PC-3 (cell line): ENCODE results near the gene SVBP. TPM values are rescaled to one million over a fixed set of nuclear protein-coding genes. Genes with fewer than 3 reads are reported as not detected.

Source experiments
- ATAC-seq: fragments of 200-7000 bp; cut with Tn5 transposase; 2 replicates; pipeline ENCODE4 v1.9.1; 2020; ENCODE audit warnings: mild to moderate bottlenecking, moderate library complexity
- BruUV-seq: library from RNA; stranded (reverse); fragments of 400-500 nt; replicated peaks from 2 replicates; lab custom pipeline; 2021; lab: Mats Ljungman, UMichigan
- CTCF ChIA-PET: fragments of 300-600 bp; sonication (Branson Sonifier 250); formaldehyde crosslinking; loops from one replicate; lab custom pipeline; 2022; ENCODE audit warnings: antibody characterized with exemption; lab: Charles Lee
- POLR2A ChIA-PET: fragments of 300-600 bp; sonication (Branson Sonifier 250); formaldehyde crosslinking; loops from one replicate; lab custom pipeline; 2022; ENCODE audit warnings: antibody characterized with exemption; ENCODE audit not compliant: unreplicated experiment; lab: Charles Lee
- DNase-seq: peaks from one replicate; pipeline ENCODE4 v3.0.0-alpha.2; 2015
- H2AFZ ChIP-seq: fragments of 300-600 bp; sonication (generic); 2 replicates; pipeline ENCODE4 v1.6.0; 2016; ENCODE audit warnings: antibody characterized with exemption, low read length
- H3F3A ChIP-seq: fragments of 300-600 bp; sonication (generic); one replicate; pipeline ENCODE4 v1.6.0; 2017; ENCODE audit warnings: antibody characterized with exemption, low read length, control low read depth, mild to moderate bottlenecking; ENCODE audit not compliant: unreplicated experiment
- H3K27ac ChIP-seq: fragments of 300-600 bp; sonication (generic); 2 replicates; pipeline ENCODE4 v1.5.1; 2016; ENCODE audit warnings: mild to moderate bottlenecking, low read length
- H3K27me3 ChIP-seq: fragments of 300-600 bp; sonication (generic); 2 replicates; pipeline ENCODE4 v1.6.1; 2016; ENCODE audit warnings: low read length, mixed read lengths
- H3K36me3 ChIP-seq: fragments of 300-600 bp; sonication (generic); 2 replicates; pipeline ENCODE4 v1.6.1; 2016; ENCODE audit warnings: low read depth, mixed run types, low read length, mixed read lengths
- H3K4me1 ChIP-seq: fragments of 300-600 bp; sonication (generic); 2 replicates; pipeline ENCODE4 v1.5.1; 2016; ENCODE audit warnings: low read length; ENCODE audit not compliant: insufficient read depth
- H3K4me2 ChIP-seq: fragments of 300-600 bp; sonication (generic); 2 replicates; pipeline ENCODE4 v1.6.0; 2016; ENCODE audit warnings: low read length
- H3K4me3 ChIP-seq: fragments of 300-600 bp; sonication (generic); 2 replicates; pipeline ENCODE4 v1.5.1; 2016; ENCODE audit warnings: mild to moderate bottlenecking, low read length, mixed read lengths
- H3K79me2 ChIP-seq: fragments of 300-600 bp; sonication (generic); 2 replicates; pipeline ENCODE4 v1.6.1; 2017; ENCODE audit warnings: low read length, mixed read lengths
- H3K9ac ChIP-seq: fragments of 300-600 bp; sonication (generic); 2 replicates; pipeline ENCODE4 v1.6.0; 2016; ENCODE audit warnings: mild to moderate bottlenecking, low read length
- H3K9me2 ChIP-seq: fragments of 300-600 bp; sonication (generic); replicated peaks from 2 replicates; pipeline ENCODE4 v1.6.1; 2016; ENCODE audit warnings: mixed run types, low read length, mixed read lengths
- H3K9me3 ChIP-seq: fragments of 300-600 bp; sonication (generic); 2 replicates; pipeline ENCODE4 v1.6.1; 2016; ENCODE audit warnings: low read length, mixed read lengths
- H4K20me1 ChIP-seq: fragments of 300-600 bp; sonication (generic); 2 replicates; pipeline ENCODE4 v1.6.1; 2016; ENCODE audit warnings: low read length, mixed read lengths
- EZH2 ChIP-seq: fragments of 300-600 bp; sonication (generic); IDR thresholded peaks from one replicate; pipeline ENCODE4 v1.6.1; 2017; ENCODE audit warnings: antibody characterized with exemption, mild to moderate bottlenecking, low read length; ENCODE audit not compliant: unreplicated experiment
- EZH2phosphoT487 ChIP-seq: fragments of 300-600 bp; sonication (generic); IDR thresholded peaks from 2 replicates; pipeline ENCODE4 v1.6.1; 2018; ENCODE audit warnings: mild to moderate bottlenecking, antibody characterized with exemption, low read length, borderline replicate concordance
- intact Hi-C: fragments of 100-400 bp; cut with micrococcal nuclease; formaldehyde crosslinking; loops from 2 replicates; pipeline ENCODE4 v1.9.0; 2023
- total RNA-seq: library from RNA; depleted of rRNA; stranded (reverse); fragments of >200 nt; gene quantifications from 2 replicates; pipeline ENCODE4 v1.2.3, GENCODE V29; 2014
- TF ChIP-seq, protein P1 (sequence below): fragments of 300-600 bp; sonication (generic); conservative IDR thresholded peaks from 2 replicates; pipeline ENCODE4 v1.5.1; 2017; ENCODE audit warnings: antibody characterized with exemption, low read depth, mild to moderate bottlenecking, low read length

The SVBP gene
- total RNA-seq, 1 experiment from 2014 or later = 39.7 TPM

DNA sequence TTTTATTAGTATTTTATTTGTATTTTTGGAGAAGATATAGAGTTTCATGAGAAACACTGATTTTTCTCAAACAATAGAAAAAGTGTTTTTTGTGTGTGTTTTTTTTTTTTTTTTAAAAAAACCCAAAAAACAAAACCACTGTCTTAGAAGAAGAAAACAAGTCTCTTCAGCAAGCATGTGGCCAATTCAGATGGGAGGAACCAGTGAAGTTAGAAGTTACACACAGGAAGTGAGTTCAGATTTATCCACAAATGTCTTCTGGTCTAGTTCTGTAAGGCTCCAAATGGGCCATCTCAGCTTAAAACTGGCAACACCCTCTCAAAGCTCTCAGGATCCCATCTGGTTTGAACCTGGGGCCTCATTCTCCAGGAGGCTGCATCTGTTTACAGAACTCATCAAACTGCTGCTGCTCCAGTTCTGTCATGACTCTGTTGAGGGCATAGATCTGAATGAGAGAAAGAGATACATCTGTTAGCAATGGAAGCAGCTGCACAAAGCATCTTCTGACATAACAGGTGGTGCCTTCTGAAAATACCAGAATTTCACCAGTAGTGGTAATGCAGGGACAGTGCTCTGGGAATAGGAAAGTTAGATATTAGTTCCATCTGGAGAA lies 10.0 kb downstream of the SVBP start:
- Histone ChIP-seq H4K20me1 (no peaks in the 10 kb centered on the region), H3K4me2 (no peak overlapping the region), H3K4me3 (no peak overlapping the region), H3K4me1 (no peaks in the 10 kb centered on the region), H3K9ac (no peak overlapping the region), H3K9me2 (no peaks in the 10 kb centered on the region), H3F3A (no peaks in the 10 kb centered on the region), H3K36me3 (no peaks in the 10 kb centered on the region), H2AFZ (no peak overlapping the region), H3K27ac (no peak overlapping the region), H3K79me2 (no peaks in the 10 kb centered on the region), H3K27me3 (no peaks in the 10 kb centered on the region), H3K9me3 (no peaks in the 10 kb centered on the region)
- TF ChIP-seq EZH2phosphoT487 (no peak), EZH2 (no peak)
- TF ChIP-seq, protein P1, sequence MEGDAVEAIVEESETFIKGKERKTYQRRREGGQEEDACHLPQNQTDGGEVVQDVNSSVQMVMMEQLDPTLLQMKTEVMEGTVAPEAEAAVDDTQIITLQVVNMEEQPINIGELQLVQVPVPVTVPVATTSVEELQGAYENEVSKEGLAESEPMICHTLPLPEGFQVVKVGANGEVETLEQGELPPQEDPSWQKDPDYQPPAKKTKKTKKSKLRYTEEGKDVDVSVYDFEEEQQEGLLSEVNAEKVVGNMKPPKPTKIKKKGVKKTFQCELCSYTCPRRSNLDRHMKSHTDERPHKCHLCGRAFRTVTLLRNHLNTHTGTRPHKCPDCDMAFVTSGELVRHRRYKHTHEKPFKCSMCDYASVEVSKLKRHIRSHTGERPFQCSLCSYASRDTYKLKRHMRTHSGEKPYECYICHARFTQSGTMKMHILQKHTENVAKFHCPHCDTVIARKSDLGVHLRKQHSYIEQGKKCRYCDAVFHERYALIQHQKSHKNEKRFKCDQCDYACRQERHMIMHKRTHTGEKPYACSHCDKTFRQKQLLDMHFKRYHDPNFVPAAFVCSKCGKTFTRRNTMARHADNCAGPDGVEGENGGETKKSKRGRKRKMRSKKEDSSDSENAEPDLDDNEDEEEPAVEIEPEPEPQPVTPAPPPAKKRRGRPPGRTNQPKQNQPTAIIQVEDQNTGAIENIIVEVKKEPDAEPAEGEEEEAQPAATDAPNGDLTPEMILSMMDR = no peak
- no TSS peak for BruUV-seq
- ATAC-seq = no peak
- CTCF ChIA-PET = no interaction called here
- POLR2A ChIA-PET = no interaction called here
- intact Hi-C loops = no loop called here
- DNase-seq = no peak

DNA sequence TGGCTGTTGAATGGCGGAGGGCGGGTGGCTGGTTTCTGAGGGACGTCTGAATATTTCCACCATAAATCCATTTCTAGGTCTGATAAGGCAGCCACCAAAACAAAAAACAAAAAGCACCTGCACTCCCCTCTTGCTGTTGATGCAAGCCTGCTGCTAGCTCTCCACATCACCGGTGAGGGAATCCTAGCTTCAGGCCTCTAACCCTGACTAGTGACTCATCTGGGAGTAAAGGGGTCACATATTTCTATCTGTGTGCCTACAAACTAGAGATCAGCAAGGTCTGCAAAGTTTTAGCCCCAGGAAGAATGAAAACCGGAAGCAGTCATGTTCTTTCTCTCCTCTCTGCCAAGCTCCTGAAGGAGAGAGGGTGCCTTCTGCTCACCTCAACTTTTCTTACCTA lies 10.6 kb downstream of the SVBP start:
- POLR2A ChIA-PET = no interaction called here
- Histone ChIP-seq H3F3A (no peaks in the 10 kb centered on the region), H3K4me3 (no peak overlapping the region), H3K4me2 (no peak overlapping the region), H4K20me1 (no peaks in the 10 kb centered on the region), H3K9me2 (no peaks in the 10 kb centered on the region), H3K9ac (no peak overlapping the region), H3K9me3 (no peaks in the 10 kb centered on the region), H3K27ac (no peak overlapping the region), H3K36me3 (no peaks in the 10 kb centered on the region), H3K4me1 (no peaks in the 10 kb centered on the region), H3K27me3 (no peaks in the 10 kb centered on the region), H3K79me2 (no peaks in the 10 kb centered on the region), H2AFZ (no peak overlapping the region)
- TF ChIP-seq EZH2phosphoT487 (no peak), EZH2 (no peak)
- TF ChIP-seq, protein P1 = no peak
- DNase-seq (no peak), ATAC-seq (no peak)
- CTCF ChIA-PET = no interaction called here
- intact Hi-C loops = no loop called here
- no TSS peak for BruUV-seq

DNA sequence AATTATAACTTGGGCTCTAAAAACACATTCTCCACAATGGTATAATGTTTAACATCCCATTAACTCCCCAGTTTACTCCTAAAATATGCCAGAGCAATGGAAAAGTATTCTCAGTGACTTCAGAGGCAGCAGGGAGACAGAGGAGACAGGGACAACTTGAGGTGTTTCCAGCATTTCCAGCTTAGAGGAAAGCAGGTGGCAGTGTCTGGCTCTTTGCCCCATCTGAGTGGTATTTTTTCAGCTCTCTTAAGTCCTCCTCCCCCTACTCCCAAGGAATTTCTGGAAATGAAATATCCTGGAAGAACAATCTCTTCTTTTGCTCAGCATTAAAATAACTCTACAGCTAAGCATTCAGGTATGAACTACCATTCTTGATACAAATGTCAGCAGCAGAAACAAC lies 11.0 kb downstream of the SVBP start:
- no peak for ATAC-seq

More for the DNA sequence above, 11.0 kb downstream of the SVBP start:
- no peaks in the 10 kb centered on the region for H3K4me1 ChIP-seq
- POLR2A ChIA-PET = no interaction called here
- no peaks in the 10 kb centered on the region for H4K20me1 ChIP-seq
- no peak overlapping the region for H2AFZ ChIP-seq
- no TSS peak for BruUV-seq
- H3K27me3 ChIP-seq = no peaks in the 10 kb centered on the region
- H3K9ac ChIP-seq = no peak overlapping the region
- H3K79me2 ChIP-seq = no peaks in the 10 kb centered on the region
- H3F3A ChIP-seq = no peaks in the 10 kb centered on the region
- H3K36me3 ChIP-seq = no peaks in the 10 kb centered on the region
- no peaks in the 10 kb centered on the region for H3K9me2 ChIP-seq
- TF ChIP-seq EZH2 (no peak), EZH2phosphoT487 (no peak)
- intact Hi-C loops = no loop called here
- CTCF ChIA-PET = no interaction called here
- H3K27ac ChIP-seq = no peak overlapping the region
- no peak for DNase-seq
- H3K9me3 ChIP-seq = no peaks in the 10 kb centered on the region
- H3K4me2 ChIP-seq = no peak overlapping the region
- H3K4me3 ChIP-seq = no peak overlapping the region
